K562 (cell line): ENCODE results near the gene HMGA1. TPM values are rescaled to one million over a fixed set of nuclear protein-coding genes. Genes with fewer than 3 reads are reported as not detected.

Experiments used
- ATAC-seq: fragments of 200-7000 bp; cut with Tn5 transposase; 3 replicates; pipeline ENCODE4 v1.9.1; 2020; ENCODE audit warnings: moderate library complexity
- BruUV-seq: library from RNA; stranded (reverse); fragments of 400-500 nt; replicated peaks from 2 replicates; lab custom pipeline; 2021; lab: Mats Ljungman, UMichigan
- CTCF ChIA-PET: fragments of 300-600 bp; formaldehyde crosslinking; extraction: SDS; loops from one replicate; lab custom pipeline; 2021; ENCODE audit warnings: low intra/inter-chr PET ratio; lab: Yijun Ruan, JAX
- POLR2A ChIA-PET: fragments of 300-600, 350-650 bp; sonication (Branson Sonifier 250); formaldehyde crosslinking; extraction: SDS; loops from one replicate; lab custom pipeline; 2021; ENCODE audit warnings: antibody characterized with exemption, inconsistent platforms; lab: Yijun Ruan, JAX
- DNase-seq, 4 experiments: peaks; one replicate each; pipeline versions ENCODE4 v3.0.0 to v3.0.0-alpha.2; 2011 to 2018; ENCODE audit warnings: low spot score in 3 of 4, mixed read lengths in 3 of 4; ENCODE audit errors: extremely low read depth in 1 of 4
- FAIRE-seq: peaks from 2 replicates; lab custom pipeline; 2011; peaks lifted over from hg19 to GRCh38; lab: Jason Lieb, UNC
- H2AFZ ChIP-seq: 2 replicates; pipeline ENCODE4 v1.6.0; 2011; ENCODE audit warnings: low read depth, low read length, control low read depth, inconsistent platforms
- H3K27ac ChIP-seq: fragments of 200-600 bp; 3 replicates; pipeline ENCODE4 v1.8.0; 2011; ENCODE audit warnings: low read depth, mild to moderate bottlenecking, control low read depth, inconsistent platforms, low read length, moderate library complexity, mixed read lengths; ENCODE audit errors: extremely low read depth
- H3K27me3 ChIP-seq, 2 experiments: fragments of 300-600 bp in 1 of 2; 2 replicates in 1 of 2; 3 replicates in 1 of 2; pipeline versions ENCODE4 v1.6.0 to v1.8.0; 2011; ENCODE audit warnings: inconsistent platforms in 2 of 2, low read length in 2 of 2, mild to moderate bottlenecking in 1 of 2, mixed read lengths in 1 of 2, moderate library complexity in 1 of 2; ENCODE audit not compliant: control insufficient read depth in 2 of 2, insufficient read depth in 2 of 2
- H3K36me3 ChIP-seq: fragments of 300-600 bp; 3 replicates; pipeline ENCODE4 v1.8.0; 2011; ENCODE audit warnings: mild to moderate bottlenecking, low read length, inconsistent platforms; ENCODE audit not compliant: control insufficient read depth, insufficient read depth
- H3K4me1 ChIP-seq, 2 experiments: fragments of 200-600 bp in 1 of 2; replicated peaks in 1 of 2; 2 replicates in 1 of 2; 3 replicates in 1 of 2; pipeline versions ENCODE4 v1.5.1 to v1.8.0; 2011; ENCODE audit warnings: inconsistent platforms in 2 of 2, low read length in 2 of 2, mild to moderate bottlenecking in 1 of 2, mixed read lengths in 1 of 2, moderate library complexity in 1 of 2; ENCODE audit not compliant: control insufficient read depth in 2 of 2, insufficient read depth in 2 of 2
- H3K4me2 ChIP-seq: 2 replicates; pipeline ENCODE4 v1.6.1; 2011; ENCODE audit warnings: low read length, control low read depth, inconsistent platforms, mixed read lengths; ENCODE audit not compliant: insufficient read depth
- H3K4me3 ChIP-seq: fragments of 200-600 bp; sonication (generic), shearing (Covaris generic); 2 replicates; pipeline ENCODE4 v1.5.1; 2016; ENCODE audit warnings: control low read depth, inconsistent platforms
- H3K79me2 ChIP-seq: fragments of 200-600 bp; 3 replicates; pipeline ENCODE4 v1.8.0; 2011; ENCODE audit warnings: low read length, inconsistent platforms; ENCODE audit not compliant: control insufficient read depth, insufficient read depth
- H3K9ac ChIP-seq, 2 experiments: 2 replicates each; pipeline versions ENCODE4 v1.6.0 to v1.6.1; 2011; ENCODE audit warnings: low read depth in 2 of 2, low read length in 2 of 2, control low read depth in 1 of 2, inconsistent platforms in 1 of 2, mild to moderate bottlenecking in 1 of 2, mixed read lengths in 1 of 2; ENCODE audit not compliant: insufficient read depth in 1 of 2
- H3K9me1 ChIP-seq: one replicate; pipeline ENCODE4 v1.6.0; 2011; ENCODE audit warnings: inconsistent platforms, mild to moderate bottlenecking, low read length, moderate library complexity; ENCODE audit not compliant: control insufficient read depth, insufficient read depth
- H3K9me3 ChIP-seq: replicated peaks from 2 replicates; pipeline ENCODE4 v1.5.1; 2011; ENCODE audit warnings: low read depth, low read length, inconsistent platforms; ENCODE audit not compliant: control insufficient read depth, insufficient read depth
- H4K20me1 ChIP-seq: replicated peaks from 2 replicates; pipeline ENCODE4 v1.6.1; 2011; ENCODE audit warnings: low read length, inconsistent platforms, mixed read lengths; ENCODE audit not compliant: control insufficient read depth, insufficient read depth
- ATF7 ChIP-seq: fragments of 450-650 bp; IDR thresholded peaks from 2 replicates; pipeline ENCODE4 v1.7.1; 2014; ENCODE audit warnings: mild to moderate bottlenecking, moderate library complexity
- CEBPB ChIP-seq: fragments of 450-650 bp; IDR thresholded peaks from 2 replicates; pipeline ENCODE4 v1.6.1; 2016; ENCODE audit warnings: missing genetic modification characterization, missing compliant biosample characterization
- EHMT2 ChIP-seq: fragments of 450-650 bp; IDR thresholded peaks from 2 replicates; pipeline ENCODE4 v1.6.1; 2018; ENCODE audit warnings: antibody characterized with exemption
- ERF ChIP-seq: fragments of 450-650 bp; formaldehyde crosslinking; IDR thresholded peaks from 2 replicates; pipeline ENCODE4 v1.4.0; 2020; ENCODE audit warnings: mild to moderate bottlenecking, mixed read lengths
- HEY1 ChIP-seq: fragments of 250-450 bp; sonication (Bioruptor Pico); IDR thresholded peaks from 2 replicates; pipeline ENCODE4 v1.5.0; 2020; ENCODE audit warnings: mild to moderate bottlenecking, moderate library complexity, borderline replicate concordance
- MTA3 ChIP-seq: fragments of 450-650 bp; formaldehyde crosslinking; IDR thresholded peaks from 2 replicates; pipeline ENCODE4 v1.6.1; 2017; ENCODE audit warnings: mild to moderate bottlenecking, borderline replicate concordance
- RNF2 ChIP-seq: sonication (generic); IDR thresholded peaks from 2 replicates; pipeline ENCODE4 v1.6.1; 2016
- SMARCC2 ChIP-seq: fragments of 450-650 bp; IDR thresholded peaks from 2 replicates; pipeline ENCODE4 v1.6.1; 2017; ENCODE audit warnings: antibody characterized with exemption, moderate library complexity, mild to moderate bottlenecking, low read depth
- SRSF7 ChIP-seq: fragments of 200-400 bp; formaldehyde crosslinking; optimal IDR thresholded peaks from 2 replicates; pipeline ENCODE3; 2017; ENCODE audit warnings: mild to moderate bottlenecking, low read depth, low read length
- ZKSCAN3 ChIP-seq: fragments of 250-450 bp; sonication (Bioruptor Pico); IDR thresholded peaks from 2 replicates; pipeline ENCODE4 v1.4.0; 2020
- ZNF143 ChIP-seq: sonication (generic); formaldehyde crosslinking; IDR thresholded peaks from 2 replicates; pipeline ENCODE4 v1.9.0; 2022; ENCODE audit warnings: mild to moderate bottlenecking, missing genetic modification reagents
- ZNF175 ChIP-seq: fragments of 200-800 bp; sonication (Bioruptor generic); IDR thresholded peaks from 2 replicates; pipeline ENCODE4 v1.6.1; 2016; ENCODE audit warnings: low read depth, mild to moderate bottlenecking, missing genetic modification characterization, missing compliant biosample characterization
- ZNF507 ChIP-seq: conservative IDR thresholded peaks from 2 replicates; pipeline ENCODE4 v1.6.1; 2017; ENCODE audit warnings: missing genetic modification characterization, missing compliant biosample characterization
- WGBS: fragments of 100-300 bp; shearing (Covaris generic); methylation state at CpG from one replicate; pipeline ENCODE4 v1.1.6; 2016; ENCODE audit warnings: low coverage, mixed read lengths; ENCODE audit not compliant: insufficient coverage; ENCODE audit errors: missing lambda C conversion rate; 5-methylcytosine and 5-hydroxymethylcytosine counted together
- in situ Hi-C: fragments of 300-500 bp; cut with MboI; formaldehyde crosslinking; loops from 4 replicates; pipeline ENCODE4 v1.15.0; 2018; ENCODE audit warnings: inconsistent platforms, mixed read lengths
- intact Hi-C: fragments of 100-400 bp; cut with micrococcal nuclease; formaldehyde crosslinking; loops from 2 replicates; pipeline ENCODE4 v1.14.2; 2022
- polyA plus RNA-seq, 8 experiments: library from polyadenylated mRNA; depleted of rRNA in 4 of 8; stranded (reverse) in 5 of 8; unstranded in 3 of 8; fragments of >200 nt; fragmentation: Nextera tagmentation in 2 of 8; fragmentation: Illumina TruSeq in 1 of 8; extraction: Ambion mirVana in 2 of 8; extraction: Trizol in 1 of 8; gene quantifications; 2 replicates each; pipeline versions ENCODE4 v1.2.1 to v1.2.3, GENCODE V29; 2011 to 2014; ENCODE audit warnings: inconsistent platforms in 1 of 8, missing spikeins in 1 of 8
- total RNA-seq, 7 experiments: library from RNA; depleted of rRNA in 6 of 7; stranded (reverse); fragments of >200 nt in 6 of 7; fragmentation: Illumina TruSeq in 2 of 7; extraction: Trizol in 2 of 7; gene quantifications; 2 replicates each; pipeline versions ENCODE4 v1.2.1 to v1.2.3, GENCODE V29; 2011 to 2021; ENCODE audit warnings: low replicate concordance in 1 of 7
- TF ChIP-seq, protein P1 (sequence below): sonication (generic); formaldehyde crosslinking; IDR thresholded peaks from 2 replicates; pipeline ENCODE4 v1.4.0; 2020; ENCODE audit warnings: mild to moderate bottlenecking, missing genetic modification reagents
- TF ChIP-seq, protein P2 (sequence below): fragments of 450-650 bp; IDR thresholded peaks from 2 replicates; pipeline ENCODE4 v1.6.1; 2017; ENCODE audit warnings: mild to moderate bottlenecking, moderate library complexity
- TF ChIP-seq, protein P3 (sequence below): fragments of 450-650 bp; conservative IDR thresholded peaks from 2 replicates; pipeline ENCODE4 v1.6.1; 2016; ENCODE audit warnings: missing genetic modification characterization, low read depth, mild to moderate bottlenecking, control low read depth, missing compliant biosample characterization
- TF ChIP-seq, protein P4 (sequence below): fragments of 450-650 bp; formaldehyde crosslinking; IDR thresholded peaks from 2 replicates; pipeline ENCODE4 v1.4.0; 2020; ENCODE audit warnings: mild to moderate bottlenecking, moderate library complexity

Gene HMGA1
- total and polyA plus RNA-seq, 9 of the 15 experiments (the other 6 are each of a cell fraction or from before 2014, with no cell fraction given) = 27.8 to 1,947 (median 594) TPM

DNA sequence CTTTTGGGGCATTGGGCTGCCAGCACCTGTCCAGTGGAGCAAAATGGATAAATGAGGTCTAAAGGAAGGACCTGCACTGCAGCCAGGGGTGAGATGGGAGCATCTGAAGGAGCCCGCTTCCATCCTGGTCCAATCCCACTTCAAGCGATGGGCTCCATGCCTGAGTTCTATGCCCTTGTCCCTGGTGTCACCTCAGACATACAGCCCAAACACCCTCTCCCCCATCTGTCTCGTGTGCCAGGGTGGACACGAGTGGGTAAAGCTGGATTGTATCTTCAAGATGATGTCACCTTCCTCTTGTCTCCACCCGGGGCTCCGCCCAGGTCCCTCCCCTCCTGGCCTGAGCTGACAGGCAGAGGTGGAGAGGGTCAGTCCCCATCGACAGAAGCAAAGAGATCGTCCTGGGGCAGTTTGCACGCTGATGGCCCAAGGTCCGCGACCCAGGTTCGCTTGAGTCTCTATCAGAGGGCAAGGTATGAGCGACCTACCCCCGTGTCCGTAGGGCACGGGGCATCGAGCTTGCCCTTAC lies 11.6 kb downstream of the HMGA1 start:
- no peaks in the 10 kb centered on the region; a peak in 1 of 5 replicates for H3K27me3 ChIP-seq
- TF ChIP-seq EHMT2 = no peak
- no peak for TF ChIP-seq ZKSCAN3 (CRISPR knock-in tag)
- TF ChIP-seq, protein P1, sequence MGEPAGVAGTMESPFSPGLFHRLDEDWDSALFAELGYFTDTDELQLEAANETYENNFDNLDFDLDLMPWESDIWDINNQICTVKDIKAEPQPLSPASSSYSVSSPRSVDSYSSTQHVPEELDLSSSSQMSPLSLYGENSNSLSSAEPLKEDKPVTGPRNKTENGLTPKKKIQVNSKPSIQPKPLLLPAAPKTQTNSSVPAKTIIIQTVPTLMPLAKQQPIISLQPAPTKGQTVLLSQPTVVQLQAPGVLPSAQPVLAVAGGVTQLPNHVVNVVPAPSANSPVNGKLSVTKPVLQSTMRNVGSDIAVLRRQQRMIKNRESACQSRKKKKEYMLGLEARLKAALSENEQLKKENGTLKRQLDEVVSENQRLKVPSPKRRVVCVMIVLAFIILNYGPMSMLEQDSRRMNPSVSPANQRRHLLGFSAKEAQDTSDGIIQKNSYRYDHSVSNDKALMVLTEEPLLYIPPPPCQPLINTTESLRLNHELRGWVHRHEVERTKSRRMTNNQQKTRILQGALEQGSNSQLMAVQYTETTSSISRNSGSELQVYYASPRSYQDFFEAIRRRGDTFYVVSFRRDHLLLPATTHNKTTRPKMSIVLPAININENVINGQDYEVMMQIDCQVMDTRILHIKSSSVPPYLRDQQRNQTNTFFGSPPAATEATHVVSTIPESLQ (CRISPR knock-in tag) = no peak
- no peak; the same call in 1 of the 2 replicates for TF ChIP-seq MTA3
- no peak for TF ChIP-seq ZNF175
- TF ChIP-seq ERF (CRISPR knock-in tag) = no peak
- TF ChIP-seq SRSF7 = no peak
- TF ChIP-seq ZNF143 (CRISPR knock-in tag) = no peak
- no peak for TF ChIP-seq RNF2
- TF ChIP-seq SMARCC2 = no peak
- no peak for TF ChIP-seq ZNF507 (tag)
- TF ChIP-seq CEBPB (tag) = no peak
- peak; percentile 95 for TF ChIP-seq ATF7
- TF ChIP-seq, protein P2, sequence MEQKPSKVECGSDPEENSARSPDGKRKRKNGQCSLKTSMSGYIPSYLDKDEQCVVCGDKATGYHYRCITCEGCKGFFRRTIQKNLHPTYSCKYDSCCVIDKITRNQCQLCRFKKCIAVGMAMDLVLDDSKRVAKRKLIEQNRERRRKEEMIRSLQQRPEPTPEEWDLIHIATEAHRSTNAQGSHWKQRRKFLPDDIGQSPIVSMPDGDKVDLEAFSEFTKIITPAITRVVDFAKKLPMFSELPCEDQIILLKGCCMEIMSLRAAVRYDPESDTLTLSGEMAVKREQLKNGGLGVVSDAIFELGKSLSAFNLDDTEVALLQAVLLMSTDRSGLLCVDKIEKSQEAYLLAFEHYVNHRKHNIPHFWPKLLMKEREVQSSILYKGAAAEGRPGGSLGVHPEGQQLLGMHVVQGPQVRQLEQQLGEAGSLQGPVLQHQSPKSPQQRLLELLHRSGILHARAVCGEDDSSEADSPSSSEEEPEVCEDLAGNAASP = no peak
- 0 out of 2 replicates have a peak, but pooled peaks have one; percentile 36 for TF ChIP-seq HEY1 (CRISPR knock-in tag)
- TF ChIP-seq, protein P3, sequence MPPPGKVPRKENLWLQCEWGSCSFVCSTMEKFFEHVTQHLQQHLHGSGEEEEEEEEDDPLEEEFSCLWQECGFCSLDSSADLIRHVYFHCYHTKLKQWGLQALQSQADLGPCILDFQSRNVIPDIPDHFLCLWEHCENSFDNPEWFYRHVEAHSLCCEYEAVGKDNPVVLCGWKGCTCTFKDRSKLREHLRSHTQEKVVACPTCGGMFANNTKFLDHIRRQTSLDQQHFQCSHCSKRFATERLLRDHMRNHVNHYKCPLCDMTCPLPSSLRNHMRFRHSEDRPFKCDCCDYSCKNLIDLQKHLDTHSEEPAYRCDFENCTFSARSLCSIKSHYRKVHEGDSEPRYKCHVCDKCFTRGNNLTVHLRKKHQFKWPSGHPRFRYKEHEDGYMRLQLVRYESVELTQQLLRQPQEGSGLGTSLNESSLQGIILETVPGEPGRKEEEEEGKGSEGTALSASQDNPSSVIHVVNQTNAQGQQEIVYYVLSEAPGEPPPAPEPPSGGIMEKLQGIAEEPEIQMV = no peak
- TF ChIP-seq, protein P4, sequence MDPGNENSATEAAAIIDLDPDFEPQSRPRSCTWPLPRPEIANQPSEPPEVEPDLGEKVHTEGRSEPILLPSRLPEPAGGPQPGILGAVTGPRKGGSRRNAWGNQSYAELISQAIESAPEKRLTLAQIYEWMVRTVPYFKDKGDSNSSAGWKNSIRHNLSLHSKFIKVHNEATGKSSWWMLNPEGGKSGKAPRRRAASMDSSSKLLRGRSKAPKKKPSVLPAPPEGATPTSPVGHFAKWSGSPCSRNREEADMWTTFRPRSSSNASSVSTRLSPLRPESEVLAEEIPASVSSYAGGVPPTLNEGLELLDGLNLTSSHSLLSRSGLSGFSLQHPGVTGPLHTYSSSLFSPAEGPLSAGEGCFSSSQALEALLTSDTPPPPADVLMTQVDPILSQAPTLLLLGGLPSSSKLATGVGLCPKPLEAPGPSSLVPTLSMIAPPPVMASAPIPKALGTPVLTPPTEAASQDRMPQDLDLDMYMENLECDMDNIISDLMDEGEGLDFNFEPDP (CRISPR knock-in tag) = 0 out of 2 replicates have a peak, but pooled peaks have one; percentile 5

More for the DNA sequence above, 11.6 kb downstream of the HMGA1 start:
- DNase-seq = peak; percentile 63 to 85 (median 68)
- H3K4me2 ChIP-seq = peak overlapping the region; percentile 100
- peak overlapping the region; percentile 86 for H3K27ac ChIP-seq
- H3K9ac ChIP-seq = peak overlapping the region; percentile 83 to 93
- H3K36me3 ChIP-seq = peaks cover 38% of the 10 kb centered on the region
- TSS peak; percentile 75 for BruUV-seq
- peaks cover 34% of the 10 kb centered on the region for H3K79me2 ChIP-seq
- peak overlapping the region; percentile 76 for H3K4me3 ChIP-seq
- ATAC-seq = peak; percentile 54
- H3K9me3 ChIP-seq = no peaks in the 10 kb centered on the region; the same call in 1 of the 2 replicates
- ChIA-PET CTCF (interaction anchor here (0.7 to 3.0 kb wide), 7 partner anchors 52 to 892 kb away, joined by 3 to 27 read pairs (median 6); partner anchors contain the start of gene NUDT3), POLR2A (interaction anchor here (0.5 to 4.9 kb wide), 25 partner anchors 11 to 568 kb away, joined by 3 to 67 read pairs (median 4); partner anchors contain the start of genes HMGA1 and RPS10)
- in situ Hi-C loops = loop anchor here (5.0 kb wide), 2 partner anchors 164 to 359 kb away; no protein-coding TSS in a partner anchor
- peaks cover 42 to 57% of the 10 kb centered on the region in 2 experiments for H3K4me1 ChIP-seq
- 6% methylated on average over 17 of the region's 17 CpGs for WGBS
- peaks cover 5% of the 10 kb centered on the region for H3K9me1 ChIP-seq
- H4K20me1 ChIP-seq = peaks cover 21% of the 10 kb centered on the region; the same call in 1 of the 2 replicates
- peak overlapping the region; percentile 83 for H2AFZ ChIP-seq
- intact Hi-C loops = loop anchor here (2.0 kb wide), 3 partner anchors 71 to 145 kb away; partner anchors contain the start of gene NUDT3
- peak; percentile 61 for FAIRE-seq
